Fibroblast of skin of back (primary cell): ENCODE results near the gene CERS6.
A peak's percentile ranks its signal among the peaks of the same experiment; 100 is the strongest.
"Not testable (repeated sequence)": the region's sequence is repeated elsewhere in the genome, so short reads cannot be mapped to it uniquely, and the experiment has no call there.

Experiments
- DNase-seq: peaks from one replicate; pipeline ENCODE4 v3.0.0-alpha.2; 2013

CERS6 gene

DNA sequence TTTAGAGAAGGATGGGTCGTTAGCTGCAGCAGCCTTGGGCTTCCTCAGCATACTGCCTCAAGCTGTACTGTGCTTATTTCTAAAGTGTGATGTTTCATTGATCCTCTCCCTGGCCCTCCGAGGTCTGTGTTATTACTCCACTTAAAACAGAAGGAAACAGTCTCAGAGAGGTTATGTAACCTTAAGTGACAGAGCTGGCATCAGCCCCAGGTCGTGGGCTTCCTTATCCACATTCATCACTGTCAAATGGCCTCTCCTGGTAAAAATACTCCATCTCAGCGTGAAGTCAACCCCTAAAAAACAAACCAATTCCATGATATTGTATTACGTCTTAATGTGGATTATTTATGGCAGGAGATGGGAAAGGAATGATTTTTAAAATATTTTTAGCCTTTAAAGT is 193.0 kb downstream of the CERS6 start:
- DNase-seq, result no peak

DNA sequence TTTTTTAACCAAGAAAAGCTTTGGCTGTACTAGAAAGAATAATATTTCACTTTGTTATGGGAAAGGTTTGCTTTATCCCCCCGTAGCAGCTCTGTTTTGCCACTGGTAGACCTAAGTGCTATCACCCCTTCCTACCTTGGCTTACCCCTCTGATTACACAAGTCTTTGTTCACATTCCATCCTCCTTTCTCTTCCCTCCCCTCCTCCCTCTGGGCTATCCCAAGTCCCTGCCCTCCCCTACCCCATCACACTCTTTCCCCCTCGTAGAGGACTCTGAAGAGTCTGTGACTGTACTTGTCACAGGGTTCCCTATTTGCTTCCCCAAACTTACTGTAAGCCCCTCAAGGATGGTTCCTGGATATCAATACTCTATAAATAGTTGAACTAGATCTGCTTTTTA is 193.5 kb downstream of the CERS6 start:
- DNase-seq, result no peak

DNA sequence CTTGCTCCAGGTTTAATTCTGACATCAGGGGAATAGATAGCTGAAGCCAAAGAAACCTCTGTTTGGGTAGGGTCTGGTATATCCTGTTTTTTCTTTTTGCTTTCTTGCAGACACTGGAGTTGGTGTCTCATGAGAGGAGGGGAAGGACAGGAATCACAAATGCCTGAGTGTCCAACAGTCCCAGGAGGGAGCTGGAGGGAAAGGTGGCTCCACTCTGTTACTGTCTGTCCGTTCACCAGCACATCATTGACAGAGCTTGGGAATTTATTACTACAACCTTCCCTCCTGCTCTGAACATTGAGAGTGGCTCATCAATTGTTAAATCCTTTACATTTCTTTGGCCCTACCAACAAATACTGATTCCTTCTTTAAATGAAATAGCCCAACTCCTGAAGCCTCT is 194.1 kb downstream of the CERS6 start:
- no peak for DNase-seq

DNA sequence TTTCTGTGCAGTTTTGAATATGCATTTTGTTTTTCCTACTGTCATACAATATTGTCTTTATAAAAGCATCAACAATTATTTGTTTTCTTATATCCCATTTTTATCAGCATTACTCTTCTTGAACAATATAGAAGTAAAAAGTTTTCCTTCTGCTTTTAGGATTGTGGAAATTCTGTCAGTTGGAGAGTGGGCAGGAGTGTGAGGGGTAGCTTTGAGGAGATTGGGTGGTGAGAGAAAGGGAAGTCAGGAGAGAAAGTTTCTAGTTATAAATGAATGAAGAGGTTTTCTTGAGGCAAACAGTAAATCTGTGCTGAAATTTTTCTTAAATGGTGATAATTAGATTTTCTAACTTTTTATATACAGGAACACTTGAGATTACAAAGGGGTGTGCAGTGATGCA is 194.7 kb downstream of the CERS6 start:
- no peak for DNase-seq

DNA sequence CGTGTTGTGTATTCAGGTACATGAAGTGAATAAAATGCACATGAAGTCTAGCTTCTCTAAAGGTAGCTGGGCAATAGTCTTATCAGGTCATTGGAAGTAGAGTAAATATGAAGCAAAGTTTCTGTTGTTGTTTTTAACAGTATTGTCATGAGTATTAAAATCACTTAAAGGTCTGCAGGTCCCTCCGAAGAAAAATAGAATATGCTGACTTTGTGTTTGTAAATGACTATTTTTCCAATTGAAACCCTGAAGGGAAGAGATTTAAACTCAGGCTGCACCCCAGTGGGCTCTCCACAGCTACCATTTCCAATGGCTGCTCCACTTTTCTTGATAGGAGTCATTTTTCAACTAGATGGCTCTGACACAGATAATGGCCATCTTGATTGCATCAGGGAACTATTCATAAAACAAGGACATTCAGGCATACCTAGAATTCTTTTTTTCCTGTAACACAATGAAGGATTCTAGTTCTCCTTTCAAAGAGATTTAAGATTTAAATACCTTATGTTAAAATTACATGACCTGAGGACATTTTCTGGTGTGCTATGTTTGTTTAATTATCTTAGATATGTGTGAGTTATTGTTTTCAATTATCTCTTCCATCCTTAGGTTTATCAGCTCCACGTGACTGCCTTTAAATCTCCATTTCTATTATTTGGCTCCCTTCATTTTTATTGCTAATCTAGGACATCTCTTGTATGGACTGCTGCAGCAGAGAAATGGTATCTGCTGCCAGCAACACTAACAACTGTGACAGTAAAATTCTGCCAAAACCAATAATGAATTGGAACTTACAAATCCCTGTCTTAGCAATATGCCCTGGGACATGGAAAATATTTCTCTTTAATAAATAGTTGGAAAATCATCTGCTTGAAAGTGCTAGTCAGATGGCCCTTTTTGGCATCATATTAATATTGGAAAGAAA is 197.2 kb downstream of the CERS6 start:
- DNase-seq, result no peak

DNA sequence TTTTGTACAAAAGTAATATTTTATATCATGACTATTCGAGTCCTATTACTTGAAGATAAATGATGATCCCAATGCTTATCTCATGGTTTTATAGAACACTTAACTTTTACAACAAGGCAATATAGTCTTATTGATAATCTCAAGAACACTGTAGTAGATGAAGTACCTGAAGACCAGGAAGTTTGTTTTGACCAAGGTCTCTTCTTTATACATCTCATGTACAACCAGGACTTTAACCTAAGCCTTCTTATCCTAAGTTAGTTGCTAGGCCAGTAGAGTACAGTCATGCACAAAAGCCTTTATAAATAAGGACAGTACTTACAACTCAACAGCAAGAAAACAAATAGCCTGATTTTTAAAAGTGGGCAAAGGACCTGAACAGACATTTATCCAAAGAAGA is 198.6 kb downstream of the CERS6 start:
- no peak for DNase-seq

DNA sequence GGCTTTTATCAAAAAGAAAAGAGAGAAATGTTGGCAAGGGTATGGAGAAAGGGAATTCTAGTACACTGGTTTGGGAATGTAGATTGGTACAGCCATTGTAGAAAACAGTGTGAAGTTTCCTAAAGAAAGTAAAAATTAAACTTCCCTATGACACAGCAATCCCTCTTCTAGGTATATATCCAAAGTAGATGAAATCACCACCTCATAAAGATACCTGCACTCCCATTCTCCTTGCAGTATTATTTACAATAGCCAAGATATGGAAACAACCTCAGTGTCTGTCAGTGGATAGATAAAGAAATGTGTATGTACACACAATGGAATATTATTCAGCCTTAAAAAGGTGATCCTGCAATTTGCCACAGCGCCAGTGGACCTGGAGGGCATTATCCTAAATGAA is 199.1 kb downstream of the CERS6 start:
- no peak for DNase-seq

DNA sequence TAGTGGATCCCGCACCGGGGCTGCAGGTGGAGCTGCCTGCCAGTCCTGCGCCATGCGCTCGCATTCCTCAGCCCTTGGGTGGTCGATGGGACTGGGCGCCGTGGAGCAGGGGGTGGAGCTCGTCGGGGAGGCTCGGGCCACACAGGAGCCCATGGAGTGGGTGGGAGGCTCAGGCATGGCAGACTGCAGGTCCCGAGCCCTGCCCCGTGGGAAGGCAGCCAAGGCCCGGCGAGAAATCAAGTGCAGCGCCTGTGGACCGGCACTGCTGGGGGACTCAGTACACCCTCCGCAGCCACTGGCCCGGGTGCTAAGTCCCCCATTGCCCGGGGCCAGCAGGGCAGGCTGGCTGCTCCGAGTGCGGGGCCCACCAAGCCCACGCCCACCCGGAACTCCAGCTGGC is 201.3 kb downstream of the CERS6 start:
- DNase-seq, result not testable (repeated sequence)

DNA sequence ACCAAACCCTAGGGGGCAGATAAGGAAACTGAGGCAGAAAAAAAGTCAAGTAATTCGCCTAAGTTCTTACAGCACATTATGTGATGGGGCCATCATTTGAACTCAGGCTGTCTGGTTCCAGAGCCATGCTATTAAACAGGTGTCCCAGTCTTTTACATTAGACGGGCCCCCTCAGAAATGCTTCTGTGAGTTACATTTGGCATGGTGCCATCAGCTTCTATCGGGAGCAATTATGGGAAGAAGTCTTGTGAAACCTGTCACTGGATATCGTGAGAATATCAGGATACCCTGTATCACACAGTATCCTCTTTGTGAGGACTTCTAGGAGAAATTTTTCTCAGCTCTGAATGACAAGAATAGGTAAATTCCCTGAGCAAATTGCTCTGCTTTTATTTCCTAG is 202.6 kb downstream of the CERS6 start:
- DNase-seq, result no peak

DNA sequence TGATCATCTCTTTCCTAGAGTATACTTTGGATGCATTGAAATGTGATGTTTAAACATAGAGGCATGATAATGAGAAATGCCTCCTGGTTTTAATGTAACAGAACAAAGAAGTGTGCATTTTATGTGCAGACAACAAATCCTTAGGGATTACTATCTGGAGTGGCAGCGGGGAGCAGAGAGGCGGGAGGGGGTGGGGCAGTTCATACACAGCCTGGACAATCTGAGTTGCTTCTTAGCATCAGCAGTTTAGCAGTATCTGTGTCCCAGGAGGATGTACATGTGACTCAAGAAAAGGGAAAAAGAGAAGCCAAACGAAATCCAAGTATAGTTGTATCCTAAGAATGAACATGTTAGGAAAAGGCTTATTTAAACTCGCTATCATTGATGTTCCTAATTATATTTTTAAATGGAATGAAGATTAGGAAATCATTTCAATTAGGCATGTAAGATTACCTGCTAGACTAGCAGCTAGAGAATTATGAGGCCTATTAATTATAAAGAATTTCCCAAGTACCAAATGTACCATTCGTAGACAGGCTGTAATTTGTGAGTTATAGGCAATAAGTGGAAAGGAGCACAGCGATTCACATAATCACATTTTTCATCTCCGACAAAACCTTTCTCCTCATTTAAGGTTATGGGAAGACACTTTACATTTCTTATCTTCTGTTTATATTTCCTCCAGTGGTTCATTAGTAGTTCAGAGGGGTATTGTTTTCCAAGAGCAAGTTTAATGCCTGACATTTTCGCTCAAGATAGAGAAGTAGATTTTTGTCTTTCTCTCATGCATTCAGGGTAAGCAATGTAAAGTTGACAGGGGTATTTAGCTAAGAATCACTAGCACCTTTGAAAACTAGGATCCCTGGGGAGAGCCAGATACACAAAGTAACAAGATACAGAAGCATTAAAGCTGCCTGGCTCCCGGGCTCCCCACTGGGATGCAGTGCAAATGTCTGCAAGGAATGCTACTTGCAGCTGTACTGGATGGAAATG is 205.1 kb downstream of the CERS6 start:
- no peak for DNase-seq

DNA sequence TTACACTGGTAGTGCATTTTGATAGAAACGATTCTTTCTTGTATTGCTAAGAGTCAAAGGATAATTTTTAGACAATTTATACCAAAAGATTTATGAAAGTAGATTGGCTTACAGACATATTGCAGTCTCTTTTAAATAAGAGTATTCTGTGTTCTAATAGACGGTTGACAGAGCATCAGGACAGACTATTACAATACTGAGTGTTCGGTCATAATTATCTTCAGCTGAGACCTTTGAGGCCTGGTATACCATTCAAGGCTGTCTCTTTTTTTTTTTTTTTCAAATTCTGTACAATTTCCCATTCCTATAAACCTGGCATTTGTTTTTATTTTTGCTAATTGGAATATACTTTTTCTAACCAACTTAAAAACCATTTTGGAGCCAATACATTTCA is 205.8 kb downstream of the CERS6 start:
- no peak for DNase-seq

DNA sequence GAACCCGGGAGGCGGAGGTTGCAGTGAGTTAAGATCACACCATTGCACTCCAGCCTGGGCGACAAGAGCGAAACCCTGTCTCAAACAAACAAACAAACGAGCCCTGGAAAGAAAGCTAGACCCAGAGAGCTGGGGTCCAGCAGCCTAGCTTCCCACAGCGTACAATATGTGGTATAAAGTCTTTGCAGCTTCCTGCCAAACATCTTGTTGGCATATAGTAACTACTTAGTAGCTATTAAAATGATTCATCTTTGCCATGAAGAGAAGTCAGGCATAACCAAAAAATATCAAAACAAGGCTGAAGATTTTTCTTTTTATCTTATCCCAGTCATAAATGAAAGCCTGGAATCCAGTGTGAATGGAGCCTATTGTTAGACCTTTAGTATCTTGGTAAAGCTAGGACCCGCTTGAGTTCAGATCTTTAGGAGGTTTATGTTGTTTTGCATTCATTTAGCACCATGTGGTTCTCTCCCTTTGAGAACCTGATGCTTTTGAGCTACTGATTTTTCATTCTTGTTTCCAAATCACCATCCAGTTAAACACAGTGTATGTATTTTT is 206.7 kb downstream of the CERS6 start:
- DNase-seq, result no peak

DNA sequence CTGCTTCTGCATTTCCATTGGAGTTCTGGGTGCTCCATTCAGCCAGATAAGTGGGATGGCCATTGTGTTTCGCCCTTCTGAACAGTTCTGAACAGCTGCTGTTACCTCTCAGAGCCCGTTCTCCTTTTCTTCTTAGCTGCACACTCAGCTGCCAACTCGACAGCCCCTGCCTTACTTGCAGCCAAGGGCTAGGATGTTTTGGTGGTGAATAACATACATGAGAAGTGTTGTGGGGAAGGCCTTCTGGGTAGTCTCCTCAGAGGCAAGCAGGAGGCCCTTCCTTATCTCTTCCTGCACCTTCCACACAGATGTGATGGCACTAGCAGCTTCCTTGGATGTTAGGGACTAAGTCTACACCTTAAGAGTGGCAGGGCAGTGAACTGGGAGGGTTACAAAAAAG is 207.9 kb downstream of the CERS6 start:
- DNase-seq, result no peak

DNA sequence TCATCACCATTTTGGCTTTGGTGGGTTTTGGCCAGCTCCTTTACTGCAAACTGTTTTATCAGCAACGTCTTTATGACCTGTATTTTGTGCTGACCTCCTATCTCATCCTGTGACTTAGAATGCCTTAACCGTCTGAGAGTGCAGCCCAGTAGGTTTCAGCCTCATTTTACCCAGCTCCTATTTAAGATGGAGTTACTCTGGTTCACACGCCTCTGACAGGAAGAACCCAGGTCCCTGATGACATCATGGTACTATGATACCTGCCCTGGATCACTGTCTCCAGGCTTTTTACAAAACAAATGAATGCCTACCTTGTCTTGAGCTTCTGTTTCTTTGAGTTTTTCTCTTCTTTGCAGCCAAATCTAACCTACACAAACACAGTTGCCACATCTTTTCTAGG is 208.6 kb downstream of the CERS6 start:
- DNase-seq, result not testable (repeated sequence)

DNA sequence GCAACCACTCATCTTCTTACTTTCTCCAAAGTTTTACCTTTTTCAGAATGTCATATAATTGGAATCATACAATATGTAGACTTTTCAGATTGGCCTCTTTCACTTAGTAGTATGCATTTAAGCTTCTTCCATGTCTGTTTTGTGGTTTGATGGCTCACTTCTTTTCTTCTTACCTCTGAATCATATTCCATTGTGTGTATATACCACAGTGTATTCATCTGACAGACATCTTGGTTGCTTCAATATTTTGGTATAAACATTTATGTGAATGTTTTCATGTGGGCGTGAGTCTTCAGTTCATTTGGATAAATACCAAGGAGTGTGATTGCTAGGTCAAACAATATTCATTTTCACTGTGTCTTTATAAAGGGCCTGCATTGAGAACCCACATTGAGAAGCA is 210.3 kb downstream of the CERS6 start:
- no peak for DNase-seq

DNA sequence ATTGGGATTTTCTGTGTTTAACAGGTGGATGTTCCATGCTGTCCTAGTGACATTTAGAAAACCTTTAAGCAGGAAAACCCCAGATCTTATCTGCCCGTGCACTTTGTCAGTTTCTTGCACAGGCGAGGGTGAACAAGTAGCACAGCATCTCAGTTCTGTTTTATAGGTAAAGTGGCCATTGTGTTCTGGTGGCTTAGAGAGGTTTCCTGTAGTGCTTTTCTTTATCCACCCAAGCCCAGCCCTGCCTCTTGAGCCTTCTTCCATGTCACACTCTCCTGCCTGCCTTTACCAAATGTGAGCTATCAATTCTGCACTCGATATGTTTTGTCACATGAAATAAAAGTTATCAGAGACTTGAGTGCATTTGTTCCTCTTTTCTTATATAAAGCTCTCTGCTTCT is 211.1 kb downstream of the CERS6 start:
- no peak for DNase-seq

DNA sequence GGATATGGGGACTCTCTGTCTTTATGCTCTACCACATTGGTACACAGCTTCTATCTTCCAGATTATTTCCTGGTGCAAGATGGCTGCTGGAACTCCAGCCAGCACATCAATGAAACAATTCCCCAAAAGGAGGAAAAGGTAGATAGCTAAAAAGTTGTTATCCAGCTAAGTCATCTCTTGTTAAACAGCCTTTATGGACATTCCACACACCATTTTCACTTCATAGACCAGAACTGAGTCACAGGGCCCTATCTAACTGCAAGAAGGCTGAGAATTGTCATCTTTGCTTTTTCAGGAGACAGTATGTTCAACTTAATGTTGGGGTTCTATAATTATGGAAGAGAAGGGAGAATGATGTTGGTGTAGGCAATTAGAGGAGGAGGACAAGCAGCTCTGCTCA is 213.1 kb downstream of the CERS6 start:
- no peak for DNase-seq

DNA sequence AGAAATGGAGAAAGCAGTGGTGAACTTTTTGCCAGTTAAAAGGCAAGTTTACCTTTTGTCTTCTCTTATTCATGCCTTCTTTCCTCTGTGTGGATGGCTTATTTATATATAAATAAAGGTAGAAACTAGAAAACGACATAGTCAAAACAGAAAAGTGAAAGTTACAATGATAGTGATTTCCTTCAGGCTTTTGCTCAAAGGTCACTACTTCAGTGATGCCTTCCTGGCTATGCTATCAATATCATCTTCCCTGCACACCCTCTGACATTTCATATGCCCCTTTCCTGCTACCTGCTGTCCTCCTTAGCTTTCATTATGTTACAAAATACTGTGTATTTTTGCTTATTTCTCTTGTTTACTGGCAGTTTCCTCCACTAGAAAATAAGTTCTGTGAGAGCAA is 214.4 kb downstream of the CERS6 start:
- no peak for DNase-seq

DNA sequence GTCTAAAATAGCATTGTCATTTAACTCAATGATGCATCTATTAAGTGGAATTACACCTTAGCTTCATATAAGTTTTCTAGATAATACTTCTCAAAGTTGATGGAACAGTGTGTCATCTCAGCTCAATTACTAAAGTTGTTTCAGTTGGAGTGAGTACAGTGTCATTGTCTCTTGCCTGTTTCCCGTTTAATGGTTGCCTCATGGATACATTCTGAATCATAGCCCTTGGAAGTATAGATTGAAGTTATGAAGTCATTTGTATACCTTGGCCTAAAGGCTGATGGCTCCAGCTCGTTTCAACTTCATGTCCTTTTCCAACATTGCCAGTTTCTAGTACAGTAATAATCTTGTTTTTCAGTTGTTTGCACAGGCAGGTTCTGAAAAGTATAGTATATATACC is 215.9 kb downstream of the CERS6 start:
- DNase-seq, result peak; percentile 38

DNA sequence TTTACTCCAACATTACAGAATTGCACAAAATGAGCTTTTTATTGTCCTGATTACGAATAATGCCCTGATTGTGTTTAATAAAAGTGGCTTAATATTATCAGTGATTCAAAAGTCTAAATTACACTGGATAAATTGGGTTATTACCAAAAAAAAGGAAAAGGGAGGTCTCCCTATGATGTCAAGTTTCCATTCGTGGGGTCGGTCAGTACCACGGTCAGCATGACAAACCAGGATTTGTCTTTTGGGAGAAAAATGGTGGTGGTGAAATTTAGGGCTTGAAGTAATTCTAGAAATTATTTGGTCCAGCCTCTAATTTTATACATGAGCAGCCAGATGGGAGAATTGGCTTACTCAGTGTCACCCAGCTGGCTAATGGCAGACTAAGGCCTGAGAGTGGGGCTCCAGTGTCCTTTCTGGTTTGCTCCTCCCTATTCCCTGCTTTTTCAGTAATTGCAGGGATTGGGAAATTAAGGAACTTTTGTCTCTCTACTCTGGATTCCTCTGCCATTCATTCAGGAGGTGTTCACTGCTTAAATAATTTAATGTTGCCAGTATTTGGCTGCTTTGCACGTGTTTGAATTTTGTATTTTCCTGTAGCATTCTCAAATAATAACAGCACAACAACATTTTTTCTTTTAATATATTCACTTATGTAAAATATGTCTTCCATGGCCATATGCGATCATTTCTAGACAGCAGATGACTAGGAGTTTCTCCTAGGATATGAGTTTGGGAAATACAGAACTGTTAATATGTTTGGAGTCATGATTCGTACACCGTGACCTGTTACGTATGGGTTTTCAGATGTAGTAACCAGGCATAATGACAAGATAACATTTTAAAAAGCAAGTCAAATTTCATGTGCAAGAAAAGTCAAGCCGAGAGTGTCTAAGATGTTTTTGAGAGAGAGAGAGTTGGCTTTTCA is 217.5 kb downstream of the CERS6 start:
- no peak for DNase-seq

DNA sequence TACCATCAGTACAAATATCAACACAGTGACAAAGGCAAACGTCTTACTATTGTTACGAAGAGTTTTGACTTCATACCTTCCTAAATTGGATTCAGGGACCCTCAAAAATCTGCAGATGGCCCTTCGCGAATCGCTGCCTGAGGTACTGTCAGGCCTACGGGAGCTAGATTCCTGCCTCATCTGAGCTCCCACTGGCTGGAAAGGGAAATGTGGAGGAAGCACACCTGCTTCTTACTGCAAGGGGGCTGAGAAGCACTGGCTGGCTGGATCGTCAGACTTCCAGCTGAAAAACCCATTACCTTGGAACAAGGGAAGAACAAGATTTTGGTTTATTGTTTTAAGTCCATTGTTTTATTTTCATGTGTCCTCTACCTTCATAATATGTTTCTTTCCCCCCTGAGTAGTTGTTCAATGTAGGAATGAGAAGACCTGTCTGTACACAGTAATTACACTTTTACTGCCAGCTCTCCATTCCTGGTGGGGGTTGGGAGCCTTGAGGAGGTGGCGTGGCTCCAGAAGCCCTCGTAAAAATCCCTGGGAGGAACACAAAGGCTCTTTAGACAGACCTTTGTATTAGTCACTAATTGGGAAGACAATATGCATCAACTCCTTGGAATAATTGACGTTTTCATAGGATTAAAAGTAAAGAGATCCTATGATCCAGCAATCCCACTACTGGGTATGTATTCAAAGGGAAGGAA is 222.2 kb downstream of the CERS6 start:
- no peak for DNase-seq
